Breast epithelium (tissue), 3 donors: ENCODE measurements around the gene ZNRF3.

Experiments
- CTCF ChIP-seq, 3 donors: fragments of 450-650 bp; IDR thresholded peaks; one replicate each; pipeline ENCODE4 v1.5.1; 2016 to 2017; ENCODE audit warnings: antibody characterized with exemption in 3 of 3, mild to moderate bottlenecking in 3 of 3, moderate library complexity in 3 of 3
- POLR2A ChIP-seq: fragments of 450-650 bp; IDR thresholded peaks from one replicate; pipeline ENCODE4 v1.6.1; 2016; ENCODE audit warnings: antibody characterized with exemption, mild to moderate bottlenecking, moderate library complexity
- POLR2AphosphoS5 ChIP-seq, 3 donors: sonication (generic); formaldehyde crosslinking; IDR thresholded peaks; one replicate each; pipeline ENCODE4 v1.6.1; 2017; ENCODE audit warnings: antibody characterized with exemption in 3 of 3

GRCh38 chr22:28986366-28986765 lies 103.0 kb downstream of the ZNRF3 start:
- TF ChIP-seq POLR2AphosphoS5 (IDR thresholded peaks at IDR 0.05): no peak
- no peak for TF ChIP-seq CTCF (IDR thresholded peaks at IDR 0.05)
- no peak for TF ChIP-seq POLR2A
